Lung (tissue), 12 donors: ENCODE data around the gene RPRD2. TPM values are rescaled to one million over a fixed set of nuclear protein-coding genes. Genes with fewer than 3 reads are reported as not detected.
A peak's percentile ranks its signal among the peaks of the same experiment; 100 is the strongest.

Source experiments
- ATAC-seq: fragments of 200-7000 bp; cut with Tn5 transposase; one replicate; pipeline ENCODE4 v1.9.1; 2020; ENCODE audit warnings: moderate number of reproducible peaks; ENCODE audit not compliant: insufficient read depth, low FRiP score
- DNase-seq, 3 donors: peaks; one replicate each; pipeline ENCODE4 v3.0.0-alpha.2; 2013 to 2017
- H3K27ac ChIP-seq, 2 donors: one replicate each; pipeline ENCODE4 v1.5.1; 2013; ENCODE audit warnings: mild to moderate bottlenecking in 2 of 2, moderate library complexity in 2 of 2, control low read depth in 1 of 2, inconsistent platforms in 1 of 2, low read depth in 1 of 2, low read length in 1 of 2
- H3K27me3 ChIP-seq, 3 donors: one replicate each; pipeline ENCODE4 v1.5.1; 2013; ENCODE audit warnings: low read length in 2 of 3; ENCODE audit not compliant: control insufficient read depth in 3 of 3, insufficient read depth in 3 of 3
- H3K36me3 ChIP-seq, 4 donors: one replicate each; pipeline ENCODE4 v1.5.1; 2013; ENCODE audit warnings: low read length in 4 of 4, mild to moderate bottlenecking in 1 of 4, moderate library complexity in 1 of 4; ENCODE audit not compliant: control insufficient read depth in 4 of 4, insufficient read depth in 4 of 4
- H3K4me1 ChIP-seq, 5 donors: one replicate each; pipeline ENCODE4 v1.5.1; 2013; ENCODE audit warnings: low read length in 5 of 5, mild to moderate bottlenecking in 2 of 5, moderate library complexity in 1 of 5; ENCODE audit not compliant: control insufficient read depth in 5 of 5, insufficient read depth in 5 of 5
- H3K4me3 ChIP-seq: one replicate; pipeline ENCODE4 v1.5.1; 2013; ENCODE audit warnings: mild to moderate bottlenecking, control low read depth, moderate library complexity
- H3K9ac ChIP-seq, 2 donors: one replicate each; pipeline ENCODE4 v1.5.1; 2013; ENCODE audit warnings: low read length in 2 of 2, control low read depth in 1 of 2; ENCODE audit not compliant: insufficient read depth in 1 of 2
- H3K9me3 ChIP-seq, 4 donors: one replicate each; pipeline ENCODE4 v1.5.1; 2013; ENCODE audit warnings: low read length in 3 of 4, mild to moderate bottlenecking in 1 of 4, moderate library complexity in 1 of 4; ENCODE audit not compliant: control insufficient read depth in 4 of 4, insufficient read depth in 3 of 4
- WGBS, 2 donors: extraction: QIAGEN DNeasy Blood & Tissue Kit; methylation state at CpG; one replicate each; pipeline ENCODE4 v1.1.7; 2013; 5-methylcytosine and 5-hydroxymethylcytosine counted together
- polyA plus RNA-seq, 2 donors: library from polyadenylated mRNA; stranded (reverse); fragments of 200-250 nt; gene quantifications; one replicate each; pipeline ENCODE4 v1.2.1, GENCODE V29; 2013
- total RNA-seq, 2 donors: library from RNA; depleted of rRNA in 1 of 2; stranded (reverse); fragments of >200 nt in 1 of 2; gene quantifications; one replicate each; pipeline ENCODE4 v1.2.1, GENCODE V29; 2014 to 2021
- TF ChIP-seq, protein P1 (sequence below): IDR thresholded peaks from 2 replicates; pipeline ENCODE4 v1.5.1; 2012; ENCODE audit warnings: mild to moderate bottlenecking; ENCODE audit errors: control extremely low read depth, extremely low read depth
- donor health status: control.
- donor health status: control.
- donor health status: Bipolar disorder and iron deficiency.
- donor health status: healthy.
- donor health status: DM: yes; HTN: yes; CAD: no.

Gene RPRD2
- total and polyA plus RNA-seq, 4 donors = 7.1 to 27.8 (median 14.7) TPM

- ATAC-seq (peak; percentile 99), DNase-seq (peak; percentile 96 to 98 (median 97))
- TF ChIP-seq, protein P1, sequence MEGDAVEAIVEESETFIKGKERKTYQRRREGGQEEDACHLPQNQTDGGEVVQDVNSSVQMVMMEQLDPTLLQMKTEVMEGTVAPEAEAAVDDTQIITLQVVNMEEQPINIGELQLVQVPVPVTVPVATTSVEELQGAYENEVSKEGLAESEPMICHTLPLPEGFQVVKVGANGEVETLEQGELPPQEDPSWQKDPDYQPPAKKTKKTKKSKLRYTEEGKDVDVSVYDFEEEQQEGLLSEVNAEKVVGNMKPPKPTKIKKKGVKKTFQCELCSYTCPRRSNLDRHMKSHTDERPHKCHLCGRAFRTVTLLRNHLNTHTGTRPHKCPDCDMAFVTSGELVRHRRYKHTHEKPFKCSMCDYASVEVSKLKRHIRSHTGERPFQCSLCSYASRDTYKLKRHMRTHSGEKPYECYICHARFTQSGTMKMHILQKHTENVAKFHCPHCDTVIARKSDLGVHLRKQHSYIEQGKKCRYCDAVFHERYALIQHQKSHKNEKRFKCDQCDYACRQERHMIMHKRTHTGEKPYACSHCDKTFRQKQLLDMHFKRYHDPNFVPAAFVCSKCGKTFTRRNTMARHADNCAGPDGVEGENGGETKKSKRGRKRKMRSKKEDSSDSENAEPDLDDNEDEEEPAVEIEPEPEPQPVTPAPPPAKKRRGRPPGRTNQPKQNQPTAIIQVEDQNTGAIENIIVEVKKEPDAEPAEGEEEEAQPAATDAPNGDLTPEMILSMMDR = no peak
- H3K36me3 ChIP-seq = peaks cover 0 to 2% (median 0%) of the 10 kb centered on the region in 4 donors
- peak within 1 kb of the TSS; percentile 62 for H3K4me3 ChIP-seq
- H3K9me3 ChIP-seq = no peaks in the 10 kb centered on the region
- H3K9ac ChIP-seq = peak within 1 kb of the TSS; percentile 50 to 71
- 0 to 1% methylated on average over 54 of the region's 54 CpGs for WGBS, 2 donors
- H3K27me3 ChIP-seq = no peaks in the 10 kb centered on the region
- H3K27ac ChIP-seq = peak within 1 kb of the TSS; percentile 90 to 91
- H3K4me1 ChIP-seq = peaks cover 0 to 13% (median 0%) of the 10 kb centered on the region in 5 donors
Measured at GRCh38 chr1:150515328-150516049, 151.5 kb downstream of the RPRD2 start, which contains the start of gene FALEC. FALEC (plus strand) TSS chr1:150515752.

GRCh38 chr1:150516050-150516591 is 152.2 kb downstream of the RPRD2 start:
- H3K4me1 ChIP-seq = peaks cover 0 to 13% (median 0%) of the 10 kb centered on the region in 5 donors
- no peak for ATAC-seq
- DNase-seq = peak in 2 of 3 donors; percentile 15 to 22
- WGBS, 2 donors = 1 to 2% methylated on average over 16 to 19 of the region's 19 CpGs
- peak overlapping the region in 1 of 2 donors; percentile 91 for H3K27ac ChIP-seq
- no peak overlapping the region for H3K9ac ChIP-seq
- H3K36me3 ChIP-seq = peaks cover 0 to under 1% (median 0%) of the 10 kb centered on the region in 4 donors
- TF ChIP-seq, protein P1 = no peak
- H3K27me3 ChIP-seq = no peaks in the 10 kb centered on the region
- H3K9me3 ChIP-seq = no peaks in the 10 kb centered on the region
- peak overlapping the region; percentile 20 for H3K4me3 ChIP-seq

GRCh38 chr1:150516616-150517015 is 152.7 kb downstream of the RPRD2 start:
- Histone ChIP-seq H3K36me3 (no peaks in the 10 kb centered on the region), H3K9me3 (no peaks in the 10 kb centered on the region), H3K4me3 (no peak overlapping the region), H3K27ac (no peak overlapping the region), H3K9ac (no peak overlapping the region), H3K4me1 (peaks cover 0 to 13% (median 0%) of the 10 kb centered on the region in 5 donors), H3K27me3 (no peaks in the 10 kb centered on the region)
- peak in 2 of 3 donors; percentile 39 to 55 for DNase-seq
- no peak for ATAC-seq
- TF ChIP-seq, protein P1 = no peak
- WGBS, 2 donors = 40 to 54% methylated on average over 4 of the region's 4 CpGs
